Sigmoid colon (tissue), 4 donors: ENCODE results near the gene CUX1.
A peak's percentile ranks its signal among the peaks of the same experiment; 100 is the strongest.

Source experiments
- EP300 ChIP-seq, 4 donors: sonication (generic); formaldehyde crosslinking; IDR thresholded peaks; one replicate each; pipeline ENCODE4 v1.6.1; 2017; ENCODE audit warnings: antibody characterized with exemption in 4 of 4
- POLR2AphosphoS5 ChIP-seq, 4 donors: sonication (generic); formaldehyde crosslinking; IDR thresholded peaks; one replicate each; pipeline ENCODE4 v1.6.1; 2017; ENCODE audit warnings: antibody characterized with exemption in 4 of 4
- TF ChIP-seq, protein P1 (sequence below), 4 experiments: fragments of 450-650 bp in 3 of 4; fragments of 200-600 bp in 1 of 4; IDR thresholded peaks; one replicate each; pipeline ENCODE4 v1.5.1; 2016 to 2019; ENCODE audit warnings: antibody characterized with exemption in 4 of 4, mild to moderate bottlenecking in 3 of 4, moderate library complexity in 2 of 4

GRCh38 chr7:101916041-101916800 is 98.8 kb downstream of the CUX1 start:
- TF ChIP-seq POLR2AphosphoS5 (IDR thresholded peaks at IDR 0.05): peak in 1 of 4 donors; percentile 24
- TF ChIP-seq, protein P1, sequence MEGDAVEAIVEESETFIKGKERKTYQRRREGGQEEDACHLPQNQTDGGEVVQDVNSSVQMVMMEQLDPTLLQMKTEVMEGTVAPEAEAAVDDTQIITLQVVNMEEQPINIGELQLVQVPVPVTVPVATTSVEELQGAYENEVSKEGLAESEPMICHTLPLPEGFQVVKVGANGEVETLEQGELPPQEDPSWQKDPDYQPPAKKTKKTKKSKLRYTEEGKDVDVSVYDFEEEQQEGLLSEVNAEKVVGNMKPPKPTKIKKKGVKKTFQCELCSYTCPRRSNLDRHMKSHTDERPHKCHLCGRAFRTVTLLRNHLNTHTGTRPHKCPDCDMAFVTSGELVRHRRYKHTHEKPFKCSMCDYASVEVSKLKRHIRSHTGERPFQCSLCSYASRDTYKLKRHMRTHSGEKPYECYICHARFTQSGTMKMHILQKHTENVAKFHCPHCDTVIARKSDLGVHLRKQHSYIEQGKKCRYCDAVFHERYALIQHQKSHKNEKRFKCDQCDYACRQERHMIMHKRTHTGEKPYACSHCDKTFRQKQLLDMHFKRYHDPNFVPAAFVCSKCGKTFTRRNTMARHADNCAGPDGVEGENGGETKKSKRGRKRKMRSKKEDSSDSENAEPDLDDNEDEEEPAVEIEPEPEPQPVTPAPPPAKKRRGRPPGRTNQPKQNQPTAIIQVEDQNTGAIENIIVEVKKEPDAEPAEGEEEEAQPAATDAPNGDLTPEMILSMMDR (IDR thresholded peaks at IDR 0.05): no peak
- TF ChIP-seq EP300 (IDR thresholded peaks at IDR 0.05): no peak
